Body of pancreas (tissue), 4 donors: ENCODE measurements around the gene RNF8.

Experiments used
- CTCF ChIP-seq, 7 experiments: fragments of 450-650 bp in 4 of 7; fragments of 200-600 bp in 3 of 7; sonication (generic) in 3 of 7; IDR thresholded peaks; one replicate each; pipeline ENCODE4 v1.5.1; 2016 to 2019; ENCODE audit warnings: antibody characterized with exemption in 7 of 7
- POLR2A ChIP-seq, 3 donors: fragments of 450-650 bp; IDR thresholded peaks; one replicate each; pipeline ENCODE4 v1.6.1; 2016; ENCODE audit warnings: antibody characterized with exemption in 3 of 3, mild to moderate bottlenecking in 2 of 3

- TF ChIP-seq CTCF (IDR thresholded peaks at IDR 0.05) (peak in 1 of 7 experiments; percentile 20), POLR2A (IDR thresholded peaks at IDR 0.05) (no peak)
Measured at GRCh38 chr6:37371154-37372083, 17.6 kb downstream of the RNF8 start.
